ENCODE measurements around the gene MZT2B.
A peak's percentile ranks its signal among the peaks of the same experiment; 100 is the strongest.
"Not testable (repeated sequence)": the region's sequence is repeated elsewhere in the genome, so short reads cannot be mapped to it uniquely, and the experiment has no call there.

Gene MZT2B

GRCh38 chr2:130180404-130181324 lies 1.4 kb upstream of the MZT2B start:
- DNase-seq (ENCODE audit: low read depth), result not testable (repeated sequence)

DNA sequence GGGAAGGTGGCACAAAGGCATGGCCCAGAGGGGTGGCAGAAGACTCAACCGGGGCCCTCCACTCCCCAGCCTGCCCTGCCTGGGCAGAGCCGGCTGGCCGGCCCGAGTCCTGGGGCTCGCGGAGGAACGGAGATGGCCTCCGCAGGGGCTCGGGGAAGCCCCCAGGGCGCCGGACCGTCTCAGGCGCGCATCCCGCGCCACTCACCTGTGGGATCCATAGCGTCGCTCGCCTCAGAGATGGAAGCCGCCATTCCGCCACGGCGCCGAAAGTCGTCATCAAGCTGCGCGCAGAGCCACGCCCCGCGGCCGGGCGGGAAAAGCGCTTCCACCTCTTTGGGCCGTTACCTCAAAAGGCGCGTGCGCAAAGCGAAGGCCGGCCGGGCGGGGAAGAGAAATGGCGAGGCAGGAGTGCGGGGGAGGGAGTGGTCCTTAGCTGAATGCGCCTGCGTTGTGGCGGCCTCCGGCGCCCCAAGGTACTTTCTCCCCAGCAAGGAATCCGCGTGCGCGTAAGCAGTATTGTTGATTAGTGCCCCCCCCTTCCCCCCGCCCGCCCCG lies 660 bp upstream of the MZT2B start, which contains the start of gene SMPD4:
TSS of gene SMPD4 (minus strand) at position 278 of the 555 bp plus-strand sequence. CDS start 5,010 bp downstream, outside the sequence.
- peak; percentile 96 for DNase-seq (ENCODE audit: low read depth)

DNA sequence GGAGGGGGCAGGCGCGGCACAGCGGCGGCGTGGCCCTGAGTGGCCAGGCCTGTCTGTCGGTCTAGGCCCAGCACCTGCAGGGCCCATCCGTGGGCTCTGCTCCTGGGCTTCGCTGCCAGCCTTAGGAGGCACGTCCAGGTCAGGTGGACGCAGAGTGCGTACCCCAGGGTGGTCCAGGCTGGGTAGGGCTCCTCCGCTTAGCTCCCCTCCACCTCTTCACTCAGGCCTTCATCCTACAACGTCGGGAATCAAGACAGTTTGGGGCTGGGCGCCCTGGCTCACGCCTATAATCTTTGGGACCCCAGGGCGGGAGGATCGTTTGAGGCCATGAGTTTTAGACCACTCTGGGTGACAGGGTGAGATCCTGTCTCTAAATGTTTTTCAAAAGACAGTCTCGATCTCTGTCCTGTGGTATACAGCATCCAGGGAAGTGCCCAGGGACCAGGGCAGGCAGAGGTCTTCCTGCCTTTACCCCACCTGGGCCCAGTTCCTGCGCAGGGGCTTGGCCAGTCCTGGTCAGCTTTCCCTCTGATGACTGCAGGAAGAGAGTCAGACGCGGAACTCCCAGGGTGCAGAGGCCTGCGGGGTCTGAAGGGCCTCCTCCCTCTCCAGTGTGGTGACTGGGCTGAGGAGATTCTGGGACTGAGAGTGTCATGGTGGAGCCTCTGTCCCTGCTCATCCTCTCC lies 907 bp downstream of the MZT2B start:
- not testable (repeated sequence) for DNase-seq (ENCODE audit: low read depth)

- DNase-seq (ENCODE audit: low read depth), result no peak
Measured at GRCh38 chr2:130183512-130184373, 1.7 kb downstream of the MZT2B start.

DNA sequence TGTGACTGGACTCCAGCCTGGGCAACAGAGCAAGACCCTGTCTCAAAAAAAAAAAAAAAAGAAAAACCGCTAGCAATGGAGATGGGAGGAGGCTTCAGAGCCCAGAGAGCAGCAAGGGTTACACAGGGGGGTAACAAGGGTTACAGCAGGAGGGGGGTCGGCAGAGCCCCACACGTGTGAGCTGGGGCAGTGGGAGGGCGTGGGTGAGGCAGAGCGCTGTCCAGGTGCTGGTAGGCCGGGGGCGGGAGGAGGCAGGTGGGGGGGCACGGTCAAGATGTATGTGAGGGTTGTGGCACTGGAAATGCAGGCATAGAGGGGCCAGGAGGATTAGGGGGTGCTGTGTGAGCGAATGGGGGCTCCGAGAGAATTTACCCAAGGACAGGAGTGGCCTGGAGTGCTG lies 3.4 kb downstream of the MZT2B start:
- DNase-seq (ENCODE audit: low read depth), result no peak

DNA sequence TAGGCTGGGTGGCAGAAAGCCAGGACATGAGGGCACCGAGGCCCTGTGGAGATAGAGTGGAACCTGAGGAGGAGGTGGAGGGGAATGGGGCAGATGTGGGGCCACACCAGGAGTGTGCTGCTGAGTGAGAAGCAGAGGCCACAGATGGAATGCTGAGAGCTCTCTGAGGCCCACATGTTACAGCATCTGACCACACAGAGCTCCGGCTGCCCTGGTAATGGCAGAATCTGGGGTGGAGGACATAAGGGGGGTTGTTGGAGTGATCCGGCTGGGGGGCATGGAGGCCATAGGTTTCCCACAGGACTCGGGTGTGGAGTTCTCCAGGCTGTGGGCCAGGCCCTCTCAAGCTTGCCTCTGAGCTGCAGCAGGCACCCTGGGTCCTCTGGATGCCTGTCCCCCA lies 3.8 kb downstream of the MZT2B start:
- no peak for DNase-seq (ENCODE audit: low read depth)

DNA sequence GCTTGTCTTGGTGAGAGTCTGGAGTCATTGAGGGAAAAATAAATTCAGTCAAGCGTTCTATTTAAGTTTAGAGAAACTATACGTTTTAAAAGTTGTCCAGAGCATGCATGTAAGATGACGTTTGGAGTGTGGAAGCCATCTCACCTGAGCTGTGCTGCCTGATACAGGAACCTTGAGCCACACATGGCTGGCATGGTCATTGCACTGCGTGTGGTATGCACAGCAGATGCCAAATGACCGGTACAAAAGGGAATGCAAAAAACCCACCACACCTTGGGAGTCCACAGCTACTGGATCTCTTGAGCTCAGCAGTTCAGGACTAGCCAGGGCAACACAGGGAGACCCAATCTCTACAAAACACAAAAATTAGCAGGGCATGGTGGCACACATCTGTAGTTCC lies 4.3 kb downstream of the MZT2B start:
- no peak for DNase-seq (ENCODE audit: low read depth)

GRCh38 chr2:130187268-130187667 lies 5.2 kb downstream of the MZT2B start:
- no peak for DNase-seq (ENCODE audit: low read depth)

DNA sequence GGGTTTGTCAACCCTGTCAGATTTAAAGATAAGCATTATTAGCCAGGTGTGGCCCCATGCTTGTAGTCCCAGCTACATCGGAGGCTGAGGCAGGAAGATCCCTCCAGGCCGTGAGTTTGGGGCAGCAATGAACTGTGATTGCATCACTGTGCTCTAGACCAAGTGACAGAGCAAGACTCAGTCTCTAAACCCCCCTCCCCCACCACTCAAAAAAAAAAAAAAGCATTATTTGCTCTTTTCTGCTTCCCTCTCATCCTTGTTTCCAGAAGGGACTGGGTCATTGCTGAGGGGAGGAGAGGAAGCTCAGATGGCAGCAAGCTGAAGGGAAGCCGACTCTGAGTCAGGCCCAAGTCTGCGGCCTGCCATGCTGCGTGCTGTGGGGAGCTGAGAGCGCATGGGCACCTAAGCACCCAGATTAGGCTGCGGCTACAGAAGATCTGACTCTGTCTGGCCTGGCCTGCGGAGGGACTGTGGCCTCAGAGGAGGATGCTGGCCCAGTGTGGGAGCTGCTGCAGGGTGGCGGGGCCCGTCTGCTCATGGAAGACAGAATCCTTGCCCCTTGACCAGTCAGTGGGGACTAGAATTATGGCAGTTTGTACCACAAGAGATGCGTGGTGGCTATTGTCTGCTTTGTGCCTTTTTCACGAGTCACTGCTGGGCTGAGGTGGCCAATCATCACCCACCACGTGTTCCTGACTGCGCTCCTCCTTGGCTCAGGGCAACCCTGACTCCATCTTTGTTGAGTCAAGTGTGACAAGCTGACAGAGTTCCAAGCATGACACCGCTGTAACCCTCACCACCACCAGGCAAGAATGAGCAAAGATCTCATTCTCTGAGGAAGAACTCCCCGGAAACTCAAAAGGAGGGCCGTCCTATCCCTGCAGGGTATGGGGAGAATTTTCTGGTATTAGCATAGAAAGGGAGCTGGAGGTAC lies 6.1 kb downstream of the MZT2B start:
- not testable (repeated sequence) for DNase-seq (ENCODE audit: low read depth)

GRCh38 chr2:130188958-130189357 lies 6.9 kb downstream of the MZT2B start:
- DNase-seq (ENCODE audit: low read depth), result not testable (repeated sequence)

- no peak for DNase-seq (ENCODE audit: low read depth)
Measured at GRCh38 chr2:130190237-130190636, 8.2 kb downstream of the MZT2B start.

- not testable (repeated sequence) for DNase-seq (ENCODE audit: low read depth)
Measured at GRCh38 chr2:130191319-130191718, 9.3 kb downstream of the MZT2B start.

DNA sequence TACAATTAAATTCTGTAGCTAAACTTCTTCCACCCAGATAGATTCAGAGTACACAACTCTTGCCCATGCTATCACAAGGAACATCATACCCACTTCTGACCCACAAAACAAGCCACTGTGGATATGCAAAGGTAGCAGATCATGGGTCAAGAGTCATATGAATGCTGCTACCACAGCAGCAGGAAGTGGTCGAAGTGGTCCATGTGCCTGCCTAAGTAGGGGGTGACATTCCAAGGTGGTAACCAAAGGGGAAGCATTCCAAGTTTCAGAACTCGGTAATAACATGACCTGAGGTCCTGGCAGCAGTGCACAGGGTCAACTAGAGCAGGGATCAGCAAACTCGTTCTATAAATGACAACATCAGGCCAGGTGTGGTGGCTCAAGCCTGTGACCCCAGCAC lies 10.4 kb downstream of the MZT2B start:
- not testable (repeated sequence) for DNase-seq (ENCODE audit: low read depth)

DNA sequence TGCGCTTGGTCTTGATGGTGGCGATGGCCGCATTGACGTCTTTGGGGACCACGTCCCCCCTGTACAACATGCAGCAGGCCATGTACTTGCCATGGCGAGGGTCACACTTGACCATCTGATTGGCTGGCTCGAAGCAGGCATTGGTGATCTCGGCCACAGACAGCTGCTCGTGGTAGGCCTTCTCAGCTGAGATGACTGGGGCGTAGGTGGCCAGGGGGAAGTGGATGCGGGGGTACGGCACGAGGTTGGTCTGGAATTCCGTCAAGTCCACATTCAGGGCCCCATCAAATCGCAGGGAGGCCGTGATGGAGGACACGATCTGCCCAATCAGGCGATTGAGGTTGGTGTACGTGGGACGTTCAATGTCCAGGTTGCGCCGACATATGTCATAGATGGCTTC lies 11.8 kb downstream of the MZT2B start:
- not testable (repeated sequence) for DNase-seq (ENCODE audit: low read depth)

- not testable (repeated sequence) for DNase-seq (ENCODE audit: low read depth)
Measured at GRCh38 chr2:130195089-130195635, 13.1 kb downstream of the MZT2B start.

DNA sequence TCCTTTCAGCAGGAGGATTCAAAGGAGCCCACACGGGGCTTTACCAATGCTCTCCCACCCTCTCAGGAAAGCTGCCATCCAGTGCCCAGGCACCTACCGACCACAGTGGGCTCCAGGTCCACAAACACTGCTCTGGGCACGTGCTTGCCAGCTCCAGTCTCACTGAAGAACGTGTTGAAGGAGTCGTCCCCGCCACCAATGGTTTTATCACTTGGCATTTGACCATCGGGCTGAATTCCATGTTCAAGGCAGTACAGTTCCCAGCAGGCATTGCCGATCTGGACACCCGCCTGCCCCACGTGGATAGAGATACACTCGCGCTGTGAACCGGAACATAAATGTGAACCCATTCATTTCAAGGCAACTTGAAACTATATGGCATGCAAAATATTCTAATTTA lies 14.0 kb downstream of the MZT2B start:
- DNase-seq (ENCODE audit: low read depth), result not testable (repeated sequence)

- DNase-seq (ENCODE audit: low read depth), result no peak
Measured at GRCh38 chr2:130198343-130198742, 16.3 kb downstream of the MZT2B start, which contains the start of gene TUBA3E. Gene TUBA3E, minus strand, starts transcription at chr2:130198439. Its CDS starts 79 bp downstream, at chr2:130198360.

DNA sequence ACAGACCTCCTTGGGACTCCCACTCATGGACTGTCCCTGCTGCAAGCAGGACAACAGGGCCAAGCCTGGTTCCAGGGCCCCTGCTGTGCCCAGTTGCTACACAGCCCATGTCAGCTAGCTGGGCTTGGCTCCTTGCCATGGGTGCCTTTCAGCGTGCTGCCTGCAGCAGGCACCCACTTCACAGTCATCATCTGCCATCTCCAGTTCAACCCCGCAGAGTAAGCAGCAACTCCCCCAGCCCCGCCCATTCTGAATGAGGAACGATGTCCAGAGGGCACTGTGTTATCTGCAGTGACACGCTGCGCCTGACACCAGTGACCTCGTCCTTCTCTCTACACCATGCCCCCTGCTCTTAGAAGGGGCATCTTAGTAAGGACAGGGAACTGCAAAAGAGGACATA lies 20.5 kb downstream of the MZT2B start:
- DNase-seq (ENCODE audit: low read depth), result not testable (repeated sequence)

GRCh38 chr2:130203150-130203549 lies 21.1 kb downstream of the MZT2B start:
- not testable (repeated sequence) for DNase-seq (ENCODE audit: low read depth)

- not testable (repeated sequence) for DNase-seq (ENCODE audit: low read depth)
Measured at GRCh38 chr2:130207051-130207450, 25.0 kb downstream of the MZT2B start.

All from activated T-cell treated with anti-CD3 and anti-CD28 coated beads for 48 hours (primary cell).